Sigmoid colon (tissue), 4 donors: ENCODE results near the gene DDX28.

Experiments used
- EP300 ChIP-seq, 4 donors: sonication (generic); formaldehyde crosslinking; IDR thresholded peaks; one replicate each; pipeline ENCODE4 v1.6.1; 2017; ENCODE audit warnings: antibody characterized with exemption in 4 of 4
- POLR2A ChIP-seq, 2 donors: fragments of 450-650 bp; IDR thresholded peaks; one replicate each; pipeline ENCODE4 v1.6.1; 2016; ENCODE audit warnings: antibody characterized with exemption in 2 of 2, mild to moderate bottlenecking in 2 of 2, moderate library complexity in 2 of 2
- POLR2AphosphoS5 ChIP-seq, 4 donors: sonication (generic); formaldehyde crosslinking; IDR thresholded peaks; one replicate each; pipeline ENCODE4 v1.6.1; 2017; ENCODE audit warnings: antibody characterized with exemption in 4 of 4
- TF ChIP-seq, protein P1 (sequence below), 4 experiments: fragments of 450-650 bp in 3 of 4; fragments of 200-600 bp in 1 of 4; IDR thresholded peaks; one replicate each; pipeline ENCODE4 v1.5.1; 2016 to 2019; ENCODE audit warnings: antibody characterized with exemption in 4 of 4, mild to moderate bottlenecking in 3 of 4, moderate library complexity in 2 of 4

DNA sequence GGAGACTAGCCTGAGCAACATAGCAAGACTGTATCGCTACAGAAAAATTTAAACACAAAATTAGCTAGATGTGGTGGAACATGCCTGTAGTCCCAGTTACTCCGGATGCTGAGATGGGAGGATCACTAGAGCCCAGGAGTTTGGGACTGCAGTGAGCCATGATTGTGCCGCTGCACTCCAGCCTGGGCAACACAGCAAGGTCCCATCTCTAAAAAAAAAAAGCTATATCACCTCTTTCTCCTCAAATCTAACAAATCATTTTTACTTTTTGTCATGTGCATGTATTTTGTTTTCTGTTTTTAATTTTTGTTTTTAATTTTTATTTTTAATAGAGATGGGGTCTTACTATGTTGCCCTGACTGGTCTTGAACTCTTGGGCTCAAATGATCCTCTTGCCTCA, 6.0 kb upstream of the DDX28 start:
- TF ChIP-seq EP300 (IDR thresholded peaks at IDR 0.05) (no peak), POLR2A (IDR thresholded peaks at IDR 0.05) (no peak), POLR2AphosphoS5 (IDR thresholded peaks at IDR 0.05) (no peak)
- TF ChIP-seq, protein P1, sequence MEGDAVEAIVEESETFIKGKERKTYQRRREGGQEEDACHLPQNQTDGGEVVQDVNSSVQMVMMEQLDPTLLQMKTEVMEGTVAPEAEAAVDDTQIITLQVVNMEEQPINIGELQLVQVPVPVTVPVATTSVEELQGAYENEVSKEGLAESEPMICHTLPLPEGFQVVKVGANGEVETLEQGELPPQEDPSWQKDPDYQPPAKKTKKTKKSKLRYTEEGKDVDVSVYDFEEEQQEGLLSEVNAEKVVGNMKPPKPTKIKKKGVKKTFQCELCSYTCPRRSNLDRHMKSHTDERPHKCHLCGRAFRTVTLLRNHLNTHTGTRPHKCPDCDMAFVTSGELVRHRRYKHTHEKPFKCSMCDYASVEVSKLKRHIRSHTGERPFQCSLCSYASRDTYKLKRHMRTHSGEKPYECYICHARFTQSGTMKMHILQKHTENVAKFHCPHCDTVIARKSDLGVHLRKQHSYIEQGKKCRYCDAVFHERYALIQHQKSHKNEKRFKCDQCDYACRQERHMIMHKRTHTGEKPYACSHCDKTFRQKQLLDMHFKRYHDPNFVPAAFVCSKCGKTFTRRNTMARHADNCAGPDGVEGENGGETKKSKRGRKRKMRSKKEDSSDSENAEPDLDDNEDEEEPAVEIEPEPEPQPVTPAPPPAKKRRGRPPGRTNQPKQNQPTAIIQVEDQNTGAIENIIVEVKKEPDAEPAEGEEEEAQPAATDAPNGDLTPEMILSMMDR (IDR thresholded peaks at IDR 0.05), result no peak
